ENCODE measurements around the gene NHP2. TPM values are rescaled to one million over a fixed set of nuclear protein-coding genes. Genes with fewer than 3 reads are reported as not detected.

NHP2 gene
- total RNA-seq, 2 experiments from 2014 or later: 42.2 to 44.5 TPM

- no peak overlapping the region for H3K4me3 ChIP-seq (ENCODE audit: low read length)
- Mint-ChIP-seq H3K27me3 (no peaks in the 10 kb centered on the region), H3K4me1 (ENCODE audit: low read depth) (peaks cover 20% of the 10 kb centered on the region), H3K9me3 (no peaks in the 10 kb centered on the region), H3K36me3 (ENCODE audit: low read depth) (no peaks in the 10 kb centered on the region), H3K4me3 (no peak overlapping the region), H3K27ac (no peak overlapping the region)
- peaks cover 30% of the 10 kb centered on the region for H3K4me1 ChIP-seq (ENCODE audit: insufficient read depth, low read length)
- H3K9me3 ChIP-seq (ENCODE audit: control insufficient read depth in 1 of 2, insufficient read depth in 1 of 2, low read length in 2 of 2): peaks cover 0 to 3% of the 10 kb centered on the region in 2 experiments
- DNase-seq (no peak), ATAC-seq (ENCODE audit: poor library complexity) (no peak)
- TF ChIP-seq, protein P1, sequence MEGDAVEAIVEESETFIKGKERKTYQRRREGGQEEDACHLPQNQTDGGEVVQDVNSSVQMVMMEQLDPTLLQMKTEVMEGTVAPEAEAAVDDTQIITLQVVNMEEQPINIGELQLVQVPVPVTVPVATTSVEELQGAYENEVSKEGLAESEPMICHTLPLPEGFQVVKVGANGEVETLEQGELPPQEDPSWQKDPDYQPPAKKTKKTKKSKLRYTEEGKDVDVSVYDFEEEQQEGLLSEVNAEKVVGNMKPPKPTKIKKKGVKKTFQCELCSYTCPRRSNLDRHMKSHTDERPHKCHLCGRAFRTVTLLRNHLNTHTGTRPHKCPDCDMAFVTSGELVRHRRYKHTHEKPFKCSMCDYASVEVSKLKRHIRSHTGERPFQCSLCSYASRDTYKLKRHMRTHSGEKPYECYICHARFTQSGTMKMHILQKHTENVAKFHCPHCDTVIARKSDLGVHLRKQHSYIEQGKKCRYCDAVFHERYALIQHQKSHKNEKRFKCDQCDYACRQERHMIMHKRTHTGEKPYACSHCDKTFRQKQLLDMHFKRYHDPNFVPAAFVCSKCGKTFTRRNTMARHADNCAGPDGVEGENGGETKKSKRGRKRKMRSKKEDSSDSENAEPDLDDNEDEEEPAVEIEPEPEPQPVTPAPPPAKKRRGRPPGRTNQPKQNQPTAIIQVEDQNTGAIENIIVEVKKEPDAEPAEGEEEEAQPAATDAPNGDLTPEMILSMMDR (IDR thresholded peaks at IDR 0.05): no peak
- H3K27me3 ChIP-seq (ENCODE audit: control insufficient read depth in 1 of 2, insufficient read depth in 2 of 2, low read length in 2 of 2): no peaks in the 10 kb centered on the region
- no peaks in the 10 kb centered on the region for H3K36me3 ChIP-seq (ENCODE audit: insufficient read depth, low read length)
- no peak overlapping the region for H3K27ac ChIP-seq (ENCODE audit: low read depth in 1 of 2, low read length in 2 of 2)
- ChIA-PET CTCF (no interaction called here), POLR2A (no interaction called here)
- intact Hi-C loops (cut with DNase I, micrococcal nuclease): no loop called here
Measured at GRCh38 chr5:178125253-178125906, 28.3 kb downstream of the NHP2 start.

DNA sequence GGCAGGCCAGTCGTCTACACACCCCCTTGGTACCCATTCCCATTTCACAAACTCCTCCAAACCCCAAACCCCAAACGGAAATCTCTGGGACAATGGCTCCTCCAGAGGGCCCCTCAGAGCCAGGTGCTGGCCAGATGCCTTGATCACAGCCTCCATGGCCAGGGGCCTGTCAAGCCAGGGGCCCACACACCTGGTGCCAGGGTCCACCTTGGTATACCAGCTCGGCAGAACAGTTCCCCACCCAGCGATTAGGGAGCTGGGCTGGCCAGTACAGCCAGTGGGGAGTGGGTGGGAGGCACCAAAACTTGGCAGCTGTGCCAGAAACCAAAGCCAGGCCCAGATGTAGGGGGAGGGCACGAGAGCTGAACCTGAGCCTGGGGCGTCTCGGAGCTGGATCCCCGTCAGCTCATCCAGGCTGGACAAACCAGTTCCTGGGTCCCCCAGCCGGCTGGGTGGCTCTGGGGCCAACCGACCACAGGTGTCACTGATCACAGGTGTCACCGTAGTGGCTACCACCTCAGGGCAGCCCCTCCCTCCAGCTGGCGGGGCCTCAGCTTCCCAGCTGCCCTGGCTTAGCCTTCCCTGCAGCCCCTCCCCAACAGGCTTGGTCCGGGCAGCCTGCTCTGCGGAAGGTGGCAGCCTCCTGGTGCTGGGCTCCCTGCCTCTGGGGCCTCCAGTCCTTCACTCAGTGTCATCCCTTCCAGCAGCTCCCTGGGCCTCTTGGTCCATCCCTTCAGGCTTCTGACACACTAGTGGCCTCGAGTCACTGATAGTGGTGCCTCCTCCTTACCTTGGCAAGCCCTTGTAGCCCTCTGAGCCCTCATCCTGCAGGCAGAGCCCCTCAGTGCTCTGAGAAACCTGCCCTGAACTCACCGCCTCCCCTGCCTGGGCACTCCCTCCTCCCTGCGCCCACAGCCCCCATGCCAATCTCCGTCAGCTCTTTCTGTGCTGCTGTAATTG, 29.4 kb downstream of the NHP2 start:
- Histone ChIP-seq H3K27me3 (ENCODE audit: control insufficient read depth in 1 of 2, insufficient read depth in 2 of 2, low read length in 2 of 2) (no peaks in the 10 kb centered on the region), H3K4me1 (ENCODE audit: insufficient read depth, low read length) (peaks cover 28% of the 10 kb centered on the region), H3K4me3 (ENCODE audit: low read length) (no peak overlapping the region), H3K9me3 (ENCODE audit: control insufficient read depth in 1 of 2, insufficient read depth in 1 of 2, low read length in 2 of 2) (peaks cover 0 to 3% of the 10 kb centered on the region in 2 experiments), H3K36me3 (ENCODE audit: insufficient read depth, low read length) (no peaks in the 10 kb centered on the region), H3K27ac (ENCODE audit: low read depth in 1 of 2, low read length in 2 of 2) (no peak overlapping the region)
- ATAC-seq (ENCODE audit: poor library complexity) (no peak), DNase-seq (no peak)
- Mint-ChIP-seq H3K36me3 (ENCODE audit: low read depth) (no peaks in the 10 kb centered on the region), H3K27ac (no peak overlapping the region), H3K4me1 (ENCODE audit: low read depth) (peaks cover 16% of the 10 kb centered on the region), H3K27me3 (no peaks in the 10 kb centered on the region), H3K9me3 (no peaks in the 10 kb centered on the region), H3K4me3 (no peak overlapping the region)
- intact Hi-C loops (cut with DNase I, micrococcal nuclease): no loop called here
- POLR2A ChIA-PET: no interaction called here
- TF ChIP-seq, protein P1 (IDR thresholded peaks at IDR 0.05): no peak
- CTCF ChIA-PET: no interaction called here

DNA sequence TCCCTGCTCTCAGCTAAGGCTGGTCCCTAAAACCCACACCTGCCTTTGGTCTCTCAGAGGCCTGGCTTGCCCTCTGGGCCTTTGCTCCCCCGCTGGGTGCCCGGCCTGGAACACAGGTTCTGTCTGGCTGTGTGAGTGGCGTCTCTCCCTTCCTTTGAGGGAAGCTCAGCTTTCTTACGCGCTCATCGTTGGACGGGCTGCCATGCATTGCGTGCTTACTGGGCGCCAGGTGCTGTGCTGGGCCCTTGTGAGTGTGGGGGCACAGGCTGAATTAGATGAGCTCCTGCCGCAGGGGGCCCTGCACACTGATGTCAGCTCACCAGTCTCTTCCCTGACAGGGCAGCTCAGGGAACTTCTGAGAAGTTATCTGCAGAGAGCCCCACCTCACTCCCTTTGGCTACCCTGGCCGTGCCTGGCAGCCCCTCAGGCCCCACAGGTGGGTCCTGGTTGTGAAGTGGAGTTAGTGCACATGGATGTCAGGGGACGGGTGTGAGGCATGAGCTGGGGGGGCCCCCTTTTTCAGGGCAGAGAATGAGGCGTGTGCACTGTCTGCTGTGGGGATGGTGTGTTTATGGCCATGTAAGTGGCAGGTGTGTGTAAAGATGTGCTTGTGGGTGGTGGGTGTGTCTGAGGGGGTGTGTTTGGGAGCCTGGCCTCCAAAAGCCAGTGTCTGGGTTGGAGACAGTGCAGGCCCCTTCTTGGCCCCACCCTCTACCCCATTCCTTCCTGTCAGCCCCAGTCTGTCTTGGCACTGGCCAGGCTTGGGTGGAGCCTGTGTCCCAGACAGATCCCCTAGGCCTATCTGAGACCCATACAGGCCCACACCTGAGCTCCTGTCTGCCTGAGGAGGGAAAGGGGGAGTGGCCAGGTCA, 30.4 kb downstream of the NHP2 start:
- Histone ChIP-seq H3K27me3 (ENCODE audit: control insufficient read depth in 1 of 2, insufficient read depth in 2 of 2, low read length in 2 of 2) (no peaks in the 10 kb centered on the region), H3K4me3 (ENCODE audit: low read length) (no peak overlapping the region), H3K27ac (ENCODE audit: low read depth in 1 of 2, low read length in 2 of 2) (no peak overlapping the region), H3K36me3 (ENCODE audit: insufficient read depth, low read length) (no peaks in the 10 kb centered on the region), H3K9me3 (ENCODE audit: control insufficient read depth in 1 of 2, insufficient read depth in 1 of 2, low read length in 2 of 2) (peaks cover 0 to 3% of the 10 kb centered on the region in 2 experiments), H3K4me1 (ENCODE audit: insufficient read depth, low read length) (peaks cover 32% of the 10 kb centered on the region)
- H3K4me1 Mint-ChIP-seq (ENCODE audit: low read depth): peaks cover 16% of the 10 kb centered on the region
- H3K36me3 Mint-ChIP-seq (ENCODE audit: low read depth): no peaks in the 10 kb centered on the region
- no peak overlapping the region for H3K4me3 Mint-ChIP-seq
- CTCF ChIA-PET: interaction anchor here (1.0 kb wide), 1 partner anchor 22 kb away, joined by 4 read pairs; no protein-coding TSS in a partner anchor
- intact Hi-C loops (cut with DNase I, micrococcal nuclease): no loop called here
- ATAC-seq (ENCODE audit: poor library complexity) (no peak), DNase-seq (no peak)
- TF ChIP-seq, protein P1 (IDR thresholded peaks at IDR 0.05): no peak
- no peaks in the 10 kb centered on the region for H3K27me3 Mint-ChIP-seq
- H3K9me3 Mint-ChIP-seq: no peaks in the 10 kb centered on the region
- H3K27ac Mint-ChIP-seq: no peak overlapping the region
- POLR2A ChIA-PET: no interaction called here

Data from CD4-positive, alpha-beta T cell (primary cell).